OCI-LY7 (cell line): ENCODE measurements around the gene CDK2. TPM values are rescaled to one million over a fixed set of nuclear protein-coding genes. Genes with fewer than 3 reads are reported as not detected.

ENCODE experiments used
- BruUV-seq: library from RNA; stranded (reverse); fragments of 400-500 nt; replicated peaks from 2 replicates; lab custom pipeline; 2021; lab: Mats Ljungman, UMichigan
- CTCF ChIA-PET: fragments of 300-600 bp; sonication (Branson Sonifier 250); formaldehyde crosslinking; loops from one replicate; lab custom pipeline; 2022; ENCODE audit warnings: antibody characterized with exemption; ENCODE audit not compliant: unreplicated experiment; lab: Charles Lee
- POLR2A ChIA-PET: fragments of 300-600 bp; sonication (Branson Sonifier 250); formaldehyde crosslinking; loops from one replicate; lab custom pipeline; 2022; ENCODE audit warnings: antibody characterized with exemption; lab: Charles Lee
- DNase-seq: peaks from one replicate; pipeline ENCODE4 v3.0.0-alpha.2; 2015; ENCODE audit warnings: low spot score
- H2AFZ ChIP-seq: fragments of 200-600 bp; sonication (generic), shearing (Covaris generic); 2 replicates; pipeline ENCODE4 v1.6.1; 2014; ENCODE audit warnings: mild to moderate bottlenecking, antibody characterized with exemption, low read length, moderate library complexity
- H3K27ac ChIP-seq: fragments of 200-600 bp; sonication (generic); 2 replicates; pipeline ENCODE4 v1.5.1; 2014; ENCODE audit warnings: mixed run types, low read depth, mild to moderate bottlenecking, moderate library complexity, low read length, inconsistent platforms; ENCODE audit not compliant: poor library complexity, severe bottlenecking
- H3K36me3 ChIP-seq: fragments of 200-600 bp; sonication (generic); 2 replicates; pipeline ENCODE4 v1.6.1; 2014; ENCODE audit warnings: mild to moderate bottlenecking, antibody characterized with exemption, low read length, moderate library complexity, mixed read lengths; ENCODE audit not compliant: insufficient read depth
- H3K4me1 ChIP-seq: fragments of 200-600 bp; sonication (generic); 2 replicates; pipeline ENCODE4 v1.5.1; 2014; ENCODE audit warnings: mild to moderate bottlenecking, low read length; ENCODE audit not compliant: insufficient read depth, poor library complexity, severe bottlenecking
- H3K4me2 ChIP-seq: fragments of 200-600 bp; sonication (generic); 2 replicates; pipeline ENCODE4 v1.6.1; 2014; ENCODE audit warnings: mild to moderate bottlenecking, low read length
- H3K4me3 ChIP-seq: fragments of 200-600 bp; sonication (generic); 2 replicates; pipeline ENCODE4 v1.5.1; 2014; ENCODE audit warnings: mild to moderate bottlenecking, low read depth, low read length; ENCODE audit not compliant: poor library complexity, severe bottlenecking
- H3K79me2 ChIP-seq: fragments of 200-600 bp; sonication (generic); 2 replicates; pipeline ENCODE4 v1.6.1; 2016; ENCODE audit warnings: low read depth, mild to moderate bottlenecking, low read length, moderate library complexity, mixed read lengths; ENCODE audit not compliant: insufficient read depth
- H3K9me2 ChIP-seq: fragments of 200-600 bp; sonication (generic); 2 replicates; pipeline ENCODE4 v1.6.1; 2016; ENCODE audit warnings: mild to moderate bottlenecking, low read length, mixed read lengths; ENCODE audit not compliant: insufficient read depth
- H3K9me3 ChIP-seq: fragments of 200-600 bp; sonication (generic); 2 replicates; pipeline ENCODE4 v1.6.1; 2014; ENCODE audit warnings: mild to moderate bottlenecking, mixed run types, low read length, mixed read lengths
- H4K20me1 ChIP-seq: fragments of 200-600 bp; sonication (generic); 2 replicates; pipeline ENCODE4 v1.6.1; 2014; ENCODE audit warnings: mild to moderate bottlenecking, antibody characterized with exemption, low read length, moderate library complexity, mixed read lengths; ENCODE audit not compliant: insufficient read depth
- EZH2phosphoT487 ChIP-seq: fragments of 200-600 bp; sonication (generic); IDR thresholded peaks from 2 replicates; pipeline ENCODE4 v1.6.1; 2018; ENCODE audit warnings: low read depth, borderline replicate concordance, mild to moderate bottlenecking, mixed run types, antibody characterized with exemption, low read length, moderate library complexity, mixed read lengths
- intact Hi-C: fragments of 100-400 bp; cut with micrococcal nuclease; formaldehyde crosslinking; loops from one replicate; pipeline ENCODE4 v1.10.0; 2022; ENCODE audit not compliant: unreplicated experiment
- total RNA-seq, 2 experiments: library from RNA; depleted of rRNA in 1 of 2; stranded (reverse); fragments of >200 nt in 1 of 2; shearing (Covaris generic) in 1 of 2; gene quantifications; 2 replicates each; pipeline ENCODE4 v1.2.3, GENCODE V29; 2014 to 2022
- TF ChIP-seq, protein P1 (sequence below): fragments of 200-600 bp; sonication (generic); conservative IDR thresholded peaks from 2 replicates; pipeline ENCODE4 v1.5.1; 2014; ENCODE audit warnings: mild to moderate bottlenecking, antibody characterized with exemption, low read length, moderate library complexity, mixed read lengths

CDK2 gene
- total RNA-seq, 2 experiments from 2014 or later, result 68.1 to 81.4 TPM

DNA sequence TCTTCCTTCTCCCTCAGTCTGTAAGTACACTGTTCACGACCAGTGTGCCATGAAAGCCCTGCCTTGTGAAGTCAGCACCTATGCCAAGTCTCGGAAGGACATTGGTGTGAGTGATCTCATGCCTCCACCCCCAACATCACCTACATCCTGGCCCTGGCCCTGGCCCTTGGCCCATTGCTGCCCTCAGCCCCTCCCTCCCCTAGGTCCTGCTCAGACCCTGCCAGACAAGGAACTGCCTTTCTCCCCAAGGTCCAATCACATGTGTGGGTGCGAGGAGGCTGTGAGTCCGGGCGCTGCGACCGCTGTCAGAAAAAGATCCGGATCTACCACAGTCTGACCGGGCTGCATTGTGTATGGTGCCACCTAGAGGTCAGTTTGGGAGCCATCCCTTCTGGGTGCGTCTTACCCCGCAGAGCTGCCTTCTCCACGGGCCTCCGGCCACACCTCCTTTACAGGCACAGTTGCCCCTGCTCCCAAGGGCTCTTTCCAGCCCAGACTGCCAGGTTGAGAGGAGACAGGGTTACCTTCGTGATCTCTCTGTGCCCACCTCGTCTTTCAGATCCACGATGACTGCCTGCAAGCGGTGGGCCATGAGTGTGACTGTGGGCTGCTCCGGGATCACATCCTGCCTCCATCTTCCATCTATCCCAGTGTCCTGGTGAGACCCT, 26.4 kb upstream of the CDK2 start:
- H3K27ac ChIP-seq, result peak overlapping the region; percentile 36
- peaks cover under 1% of the 10 kb centered on the region; the same call in 1 of the 2 replicates for H3K79me2 ChIP-seq
- peaks cover 96% of the 10 kb centered on the region for H3K36me3 ChIP-seq
- no peaks in the 10 kb centered on the region for H3K9me2 ChIP-seq
- ChIA-PET CTCF (interaction anchor here (1.0 to 1.6 kb wide), 2 partner anchors 14 to 110 kb away, joined by 4 to 5 read pairs; partner anchors contain the start of gene DNAJC14), POLR2A (no interaction called here)
- peaks cover 16% of the 10 kb centered on the region for H3K4me1 ChIP-seq
- peak overlapping the region; percentile 41 for H3K4me2 ChIP-seq
- H3K9me3 ChIP-seq, result no peaks in the 10 kb centered on the region
- intact Hi-C loops, result loop anchor here (1.0 kb wide), 4 partner anchors 10 to 201 kb away; no protein-coding TSS in a partner anchor
- no peak overlapping the region for H2AFZ ChIP-seq
- peak; percentile 88 for DNase-seq
- H3K4me3 ChIP-seq, result no peak overlapping the region
- H4K20me1 ChIP-seq, result peaks cover 6% of the 10 kb centered on the region; the same call in 1 of the 2 replicates
- no peak for TF ChIP-seq EZH2phosphoT487
- TF ChIP-seq, protein P1, sequence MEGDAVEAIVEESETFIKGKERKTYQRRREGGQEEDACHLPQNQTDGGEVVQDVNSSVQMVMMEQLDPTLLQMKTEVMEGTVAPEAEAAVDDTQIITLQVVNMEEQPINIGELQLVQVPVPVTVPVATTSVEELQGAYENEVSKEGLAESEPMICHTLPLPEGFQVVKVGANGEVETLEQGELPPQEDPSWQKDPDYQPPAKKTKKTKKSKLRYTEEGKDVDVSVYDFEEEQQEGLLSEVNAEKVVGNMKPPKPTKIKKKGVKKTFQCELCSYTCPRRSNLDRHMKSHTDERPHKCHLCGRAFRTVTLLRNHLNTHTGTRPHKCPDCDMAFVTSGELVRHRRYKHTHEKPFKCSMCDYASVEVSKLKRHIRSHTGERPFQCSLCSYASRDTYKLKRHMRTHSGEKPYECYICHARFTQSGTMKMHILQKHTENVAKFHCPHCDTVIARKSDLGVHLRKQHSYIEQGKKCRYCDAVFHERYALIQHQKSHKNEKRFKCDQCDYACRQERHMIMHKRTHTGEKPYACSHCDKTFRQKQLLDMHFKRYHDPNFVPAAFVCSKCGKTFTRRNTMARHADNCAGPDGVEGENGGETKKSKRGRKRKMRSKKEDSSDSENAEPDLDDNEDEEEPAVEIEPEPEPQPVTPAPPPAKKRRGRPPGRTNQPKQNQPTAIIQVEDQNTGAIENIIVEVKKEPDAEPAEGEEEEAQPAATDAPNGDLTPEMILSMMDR, result peak; percentile 95
- no TSS peak for BruUV-seq

DNA sequence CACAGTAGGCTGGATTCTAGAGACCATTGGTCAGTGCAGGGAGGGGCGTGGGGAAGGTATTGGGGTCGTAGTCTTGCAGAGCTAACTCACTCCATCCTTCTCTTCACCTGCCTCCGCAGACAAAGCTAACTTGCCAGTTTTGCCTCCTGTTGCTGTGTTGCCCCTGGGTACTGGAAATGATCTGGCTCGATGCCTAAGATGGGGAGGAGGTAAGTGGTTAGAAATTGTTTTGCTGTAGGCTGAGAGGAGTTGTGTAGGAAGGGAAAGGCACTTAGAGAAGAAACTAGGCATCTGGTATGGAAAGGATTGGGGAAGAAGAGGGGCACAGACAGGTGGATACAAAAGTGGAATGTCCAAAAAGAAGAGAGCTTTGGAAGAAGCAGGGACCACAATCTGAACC, 24.6 kb upstream of the CDK2 start:
- Histone ChIP-seq H3K4me1 (peaks cover 16% of the 10 kb centered on the region), H3K4me3 (no peak overlapping the region), H3K4me2 (no peak overlapping the region), H3K36me3 (peaks cover 93% of the 10 kb centered on the region), H4K20me1 (peaks cover 5% of the 10 kb centered on the region; the same call in 1 of the 2 replicates), H2AFZ (no peak overlapping the region), H3K79me2 (no peaks in the 10 kb centered on the region), H3K9me3 (no peaks in the 10 kb centered on the region), H3K27ac (no peak overlapping the region), H3K9me2 (no peaks in the 10 kb centered on the region)
- BruUV-seq, result no TSS peak
- TF ChIP-seq, protein P1, result no peak
- no peak for TF ChIP-seq EZH2phosphoT487
- ChIA-PET POLR2A (no interaction called here), CTCF (no interaction called here)
- DNase-seq, result no peak
- intact Hi-C loops, result no loop called here
